ENCODE measurements around the gene FLVCR2. TPM values are rescaled to one million over a fixed set of nuclear protein-coding genes. Genes with fewer than 3 reads are reported as not detected.

Gene FLVCR2
- polyA plus RNA-seq, 3 donors = 13.2 to 36.6 (median 16.3) TPM

DNA sequence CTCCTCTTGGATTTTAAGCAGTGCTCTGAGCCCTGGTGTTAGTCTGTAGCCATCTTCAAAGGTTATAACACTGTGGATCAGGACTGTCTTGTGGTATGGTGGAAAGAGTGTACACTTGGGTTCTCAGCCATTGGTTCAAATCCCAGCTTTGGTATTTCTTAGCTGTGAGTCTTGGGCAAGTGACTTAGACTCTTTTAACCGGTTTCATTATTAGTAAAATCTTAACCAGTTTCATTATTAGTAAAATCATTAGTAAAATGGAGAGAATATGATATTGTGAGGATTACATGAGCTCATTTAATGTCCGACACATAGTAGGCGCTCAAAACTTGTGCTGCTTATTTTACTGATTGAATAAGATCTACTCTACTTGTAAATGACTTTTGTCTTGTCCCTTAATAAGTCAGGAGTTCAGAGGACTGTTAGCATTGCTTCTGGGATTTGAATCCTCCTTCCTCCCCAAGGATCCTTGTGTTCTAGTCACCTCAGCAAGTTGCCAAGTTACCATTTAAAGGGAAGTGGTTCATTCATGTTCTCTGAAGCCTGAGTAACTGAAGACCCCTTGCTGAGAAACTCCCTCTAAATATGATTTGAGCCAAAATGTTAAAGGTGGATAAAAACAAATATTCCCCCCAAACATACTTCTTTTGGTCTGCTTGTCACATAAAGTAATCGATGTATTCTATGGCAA, 95.1 kb downstream of the FLVCR2 start:
- H3K4me3 ChIP-seq (replicated peaks in 1 of 3; ENCODE audit: low read depth in 2 of 3, low read length in 3 of 3) = no peak overlapping the region
- Mint-ChIP-seq H3K27ac (no peak overlapping the region), H3K4me1 (no peaks in the 10 kb centered on the region), H3K36me3 (peaks cover 41 to 54% of the 10 kb centered on the region in 2 donors), H3K27me3 (ENCODE audit: low read depth in 3 of 3) (no peaks in the 10 kb centered on the region), H3K9me3 (peaks cover 0 to 6% (median 0%) of the 10 kb centered on the region in 7 donors), H3K4me3 (no peak overlapping the region)
- H3K9me3 ChIP-seq (replicated peaks in 1 of 2; ENCODE audit: control insufficient read depth in 1 of 2, insufficient read depth in 1 of 2, low read length in 2 of 2) = no peaks in the 10 kb centered on the region
- TF ChIP-seq, protein P1, sequence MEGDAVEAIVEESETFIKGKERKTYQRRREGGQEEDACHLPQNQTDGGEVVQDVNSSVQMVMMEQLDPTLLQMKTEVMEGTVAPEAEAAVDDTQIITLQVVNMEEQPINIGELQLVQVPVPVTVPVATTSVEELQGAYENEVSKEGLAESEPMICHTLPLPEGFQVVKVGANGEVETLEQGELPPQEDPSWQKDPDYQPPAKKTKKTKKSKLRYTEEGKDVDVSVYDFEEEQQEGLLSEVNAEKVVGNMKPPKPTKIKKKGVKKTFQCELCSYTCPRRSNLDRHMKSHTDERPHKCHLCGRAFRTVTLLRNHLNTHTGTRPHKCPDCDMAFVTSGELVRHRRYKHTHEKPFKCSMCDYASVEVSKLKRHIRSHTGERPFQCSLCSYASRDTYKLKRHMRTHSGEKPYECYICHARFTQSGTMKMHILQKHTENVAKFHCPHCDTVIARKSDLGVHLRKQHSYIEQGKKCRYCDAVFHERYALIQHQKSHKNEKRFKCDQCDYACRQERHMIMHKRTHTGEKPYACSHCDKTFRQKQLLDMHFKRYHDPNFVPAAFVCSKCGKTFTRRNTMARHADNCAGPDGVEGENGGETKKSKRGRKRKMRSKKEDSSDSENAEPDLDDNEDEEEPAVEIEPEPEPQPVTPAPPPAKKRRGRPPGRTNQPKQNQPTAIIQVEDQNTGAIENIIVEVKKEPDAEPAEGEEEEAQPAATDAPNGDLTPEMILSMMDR (IDR thresholded peaks at IDR 0.05) = no peak
- no peak for DNase-seq
- no peaks in the 10 kb centered on the region for H3K27me3 ChIP-seq (ENCODE audit: control insufficient read depth in 2 of 2, insufficient read depth in 2 of 2, low read length in 2 of 2)
- no peak overlapping the region for H3K9ac ChIP-seq (ENCODE audit: insufficient read depth, low read length, poor library complexity, severe bottlenecking)
- H4K20me1 ChIP-seq (ENCODE audit: insufficient read depth, low read length) = no peaks in the 10 kb centered on the region
- no peaks in the 10 kb centered on the region for H3K4me1 ChIP-seq (ENCODE audit: control insufficient read depth in 1 of 2, insufficient read depth in 2 of 2, low read length in 2 of 2)
- H3K27ac ChIP-seq (ENCODE audit: low read depth in 1 of 2, low read length in 2 of 2) = no peak overlapping the region
- H3K4me2 ChIP-seq (replicated peaks; ENCODE audit: extremely low read depth, low read length, poor library complexity, severe bottlenecking) = no peak overlapping the region
- H3K36me3 ChIP-seq (replicated peaks in 1 of 2; ENCODE audit: control insufficient read depth in 1 of 2, insufficient read depth in 2 of 2, low read length in 2 of 2) = peaks cover 17 to 45% of the 10 kb centered on the region in 2 donors
- no CpG with 5 or more reads among the region's 4 CpGs for WGBS (ENCODE audit: insufficient coverage)
- no peak overlapping the region for H2AFZ ChIP-seq (ENCODE audit: insufficient read depth, low read depth, low read length, poor library complexity, severe bottlenecking)
- intact Hi-C loops (cut with micrococcal nuclease) = no loop called here
- no peaks in the 10 kb centered on the region for H3K79me2 ChIP-seq (ENCODE audit: insufficient read depth, low read length)

- Mint-ChIP-seq H3K27ac (no peak overlapping the region), H3K36me3 (peaks cover 29 to 41% of the 10 kb centered on the region in 2 donors)
Measured at GRCh38 chr14:75675265-75675960, 97.0 kb downstream of the FLVCR2 start.

More at GRCh38 chr14:75675265-75675960, 97.0 kb downstream of the FLVCR2 start:
- Histone ChIP-seq H3K9me3 (replicated peaks in 1 of 2; ENCODE audit: control insufficient read depth in 1 of 2, insufficient read depth in 1 of 2, low read length in 2 of 2) (no peaks in the 10 kb centered on the region), H2AFZ (ENCODE audit: insufficient read depth, low read depth, low read length, poor library complexity, severe bottlenecking) (no peak overlapping the region), H3K27me3 (ENCODE audit: control insufficient read depth in 2 of 2, insufficient read depth in 2 of 2, low read length in 2 of 2) (no peaks in the 10 kb centered on the region), H3K4me3 (replicated peaks in 1 of 3; ENCODE audit: low read depth in 2 of 3, low read length in 3 of 3) (no peak overlapping the region), H3K4me1 (ENCODE audit: control insufficient read depth in 1 of 2, insufficient read depth in 2 of 2, low read length in 2 of 2) (no peaks in the 10 kb centered on the region), H3K4me2 (replicated peaks; ENCODE audit: extremely low read depth, low read length, poor library complexity, severe bottlenecking) (no peak overlapping the region), H3K27ac (ENCODE audit: low read depth in 1 of 2, low read length in 2 of 2) (no peak overlapping the region), H3K36me3 (replicated peaks in 1 of 2; ENCODE audit: control insufficient read depth in 1 of 2, insufficient read depth in 2 of 2, low read length in 2 of 2) (peaks cover 10 to 28% of the 10 kb centered on the region in 2 donors), H3K79me2 (ENCODE audit: insufficient read depth, low read length) (no peaks in the 10 kb centered on the region), H4K20me1 (ENCODE audit: insufficient read depth, low read length) (no peaks in the 10 kb centered on the region), H3K9ac (ENCODE audit: insufficient read depth, low read length, poor library complexity, severe bottlenecking) (no peak overlapping the region)
- no CpG with 5 or more reads among the region's 2 CpGs for WGBS (ENCODE audit: insufficient coverage)
- Mint-ChIP-seq H3K27me3 (ENCODE audit: low read depth in 3 of 3) (no peaks in the 10 kb centered on the region), H3K4me3 (no peak overlapping the region), H3K4me1 (no peaks in the 10 kb centered on the region), H3K9me3 (peaks cover 0 to 6% (median 0%) of the 10 kb centered on the region in 7 donors)
- TF ChIP-seq, protein P1 (IDR thresholded peaks at IDR 0.05) = no peak
- no peak for DNase-seq
- intact Hi-C loops (cut with micrococcal nuclease) = no loop called here

Data from CD14-positive monocyte (primary cell).